ENCODE data around the gene HOXA11. TPM values are rescaled to one million over a fixed set of nuclear protein-coding genes. Genes with fewer than 3 reads are reported as not detected.

The HOXA11 gene
- polyA plus RNA-seq, 1 experiment: 34.0 TPM

- H3K36me3 ChIP-seq (ENCODE audit: control insufficient read depth, insufficient read depth, low read length): peaks cover 13% of the 10 kb centered on the region
- no peak for DNase-seq (ENCODE audit: low read depth)
- peak overlapping the region; percentile 72 for H3K4me3 ChIP-seq (ENCODE audit: low read depth, low read length)
- CTCF ChIA-PET: interaction anchor here (1.4 to 16.1 kb wide), 4 partner anchors 9 to 24 kb away, joined by 3 to 187 read pairs (median 28); partner anchors contain the start of gene HOXA11
- H3K27me3 ChIP-seq (ENCODE audit: control insufficient read depth, insufficient read depth, low read length): no peaks in the 10 kb centered on the region
- no peak for TF ChIP-seq CTCF (IDR thresholded peaks at IDR 0.05; ENCODE audit: insufficient read depth, low read depth, low read length)
- POLR2A ChIA-PET: interaction anchor here (0.5 kb wide), 1 partner anchor 176 kb away, joined by 3 read pairs; no protein-coding TSS in a partner anchor
Observed at GRCh38 chr7:27170426-27171324, 14.4 kb downstream of the HOXA11 start.

GRCh38 chr7:27169658-27170425, 15.2 kb downstream of the HOXA11 start:
- H3K4me3 ChIP-seq (ENCODE audit: low read depth, low read length): peak overlapping the region; percentile 72
- no peaks in the 10 kb centered on the region for H3K27me3 ChIP-seq (ENCODE audit: control insufficient read depth, insufficient read depth, low read length)
- POLR2A ChIA-PET: no interaction called here
- no peak for DNase-seq (ENCODE audit: low read depth)
- CTCF ChIA-PET: interaction anchor here (4.6 to 16.1 kb wide), 3 partner anchors 9 to 18 kb away, joined by 23 to 187 read pairs (median 34); partner anchors contain the start of gene HOXA11
- H3K36me3 ChIP-seq (ENCODE audit: control insufficient read depth, insufficient read depth, low read length): peaks cover 12% of the 10 kb centered on the region
- no peak for TF ChIP-seq CTCF (IDR thresholded peaks at IDR 0.05; ENCODE audit: insufficient read depth, low read depth, low read length)

GRCh38 chr7:27168265-27168947, 16.6 kb downstream of the HOXA11 start:
- no peaks in the 10 kb centered on the region for H3K27me3 ChIP-seq (ENCODE audit: control insufficient read depth, insufficient read depth, low read length)
- TF ChIP-seq CTCF (IDR thresholded peaks at IDR 0.05; ENCODE audit: insufficient read depth, low read depth, low read length): peak; percentile 22
- POLR2A ChIA-PET: interaction anchor here (0.7 to 1.1 kb wide), 3 partner anchors 9 to 31 kb away, joined by 4 to 11 read pairs (median 5); partner anchors contain the start of gene HOXA13

DNA sequence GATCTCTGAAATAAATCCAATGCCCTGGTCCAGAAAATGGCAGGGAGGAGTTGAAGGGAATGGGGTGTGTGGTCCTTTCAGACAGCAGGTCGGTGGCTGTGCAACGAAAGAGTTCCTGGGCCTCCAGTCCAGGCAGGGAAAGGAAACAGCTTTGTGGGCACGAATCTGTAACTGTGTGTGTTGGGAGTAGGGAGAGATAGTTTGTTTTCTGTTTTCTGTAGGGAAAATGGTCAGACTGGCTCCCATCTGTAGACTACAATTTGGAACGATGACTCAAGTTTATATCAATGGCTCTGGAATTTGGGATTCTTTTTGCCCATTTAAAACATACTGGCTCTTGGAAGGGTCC, 17.1 kb downstream of the HOXA11 start:
- H3K27me3 ChIP-seq (ENCODE audit: control insufficient read depth, insufficient read depth, low read length): no peaks in the 10 kb centered on the region
- no peak for TF ChIP-seq CTCF (IDR thresholded peaks at IDR 0.05; ENCODE audit: insufficient read depth, low read depth, low read length)
- H3K4me3 ChIP-seq (ENCODE audit: low read depth, low read length): peak overlapping the region; percentile 72
- peaks cover 21% of the 10 kb centered on the region for H3K36me3 ChIP-seq (ENCODE audit: control insufficient read depth, insufficient read depth, low read length)
- DNase-seq (ENCODE audit: low read depth): no peak
- ChIA-PET CTCF (interaction anchor here (1.4 to 16.1 kb wide), 4 partner anchors 12 to 24 kb away, joined by 4 to 187 read pairs (median 20); partner anchors contain the start of genes HOXA11 and HOXA5), POLR2A (interaction anchor here (1.1 kb wide), 2 partner anchors 9 to 32 kb away, joined by 4 to 5 read pairs; partner anchors contain the start of gene HOXA13)

More at GRCh38 chr7:27168265-27168947, 16.6 kb downstream of the HOXA11 start:
- peaks cover 21% of the 10 kb centered on the region for H3K36me3 ChIP-seq (ENCODE audit: control insufficient read depth, insufficient read depth, low read length)
- CTCF ChIA-PET: interaction anchor here (1.2 to 16.1 kb wide), 5 partner anchors 11 to 27 kb away, joined by 4 to 187 read pairs (median 7); partner anchors contain the start of genes HOXA11 and HOXA5
- no peak for DNase-seq (ENCODE audit: low read depth)
- H3K4me3 ChIP-seq (ENCODE audit: low read depth, low read length): peak overlapping the region; percentile 72
